Ectodermal cell (in vitro differentiated cells): Measurements from ENCODE around the gene LHX3.

Experiments used
- H3K27ac ChIP-seq: 2 replicates; pipeline ENCODE4 v1.7.0; 2013; ENCODE audit warnings: mild to moderate bottlenecking, low read depth, low read length; ENCODE audit not compliant: insufficient read depth, poor library complexity, severe bottlenecking
- H3K27me3 ChIP-seq: 2 replicates; pipeline ENCODE4 v1.7.0; 2013; ENCODE audit warnings: mild to moderate bottlenecking, low read length; ENCODE audit not compliant: insufficient read depth, control insufficient read depth, poor library complexity, severe bottlenecking
- H3K36me3 ChIP-seq: one replicate; pipeline ENCODE4 v1.7.0; 2013; ENCODE audit warnings: low read length; ENCODE audit not compliant: control insufficient read depth, insufficient read depth
- H3K4me1 ChIP-seq: one replicate; pipeline ENCODE4 v1.7.0; 2013; ENCODE audit warnings: low read length; ENCODE audit not compliant: control insufficient read depth, insufficient read depth
- H3K4me3 ChIP-seq: 2 replicates; pipeline ENCODE4 v1.7.0; 2013; ENCODE audit warnings: low read depth, low read length, control low read depth; ENCODE audit not compliant: insufficient read depth
- H3K9me3 ChIP-seq: 2 replicates; pipeline ENCODE4 v1.7.0; 2013; ENCODE audit warnings: mild to moderate bottlenecking, low read length, moderate library complexity; ENCODE audit not compliant: control insufficient read depth
- WGBS, 2 experiments: methylation state at CpG; one replicate each; pipeline ENCODE4 v1.1.7; 2013; ENCODE audit warnings: missing lambda C conversion rate in 2 of 2; 5-methylcytosine and 5-hydroxymethylcytosine counted together

LHX3 gene

GRCh38 chr9:136207616-136208015 lies 2.7 kb upstream of the LHX3 start:
- Histone ChIP-seq H3K9me3 (no peaks in the 10 kb centered on the region), H3K4me1 (no peaks in the 10 kb centered on the region), H3K27ac (no peak overlapping the region), H3K27me3 (peaks cover 36% of the 10 kb centered on the region), H3K4me3 (no peak overlapping the region), H3K36me3 (no peaks in the 10 kb centered on the region)
- WGBS, 2 experiments = 81 to 82% methylated on average over 9 of the region's 9 CpGs

GRCh38 chr9:136206602-136207275 lies 1.8 kb upstream of the LHX3 start:
- Histone ChIP-seq H3K27me3 (peaks cover 45% of the 10 kb centered on the region), H3K27ac (no peak overlapping the region), H3K4me3 (no peak overlapping the region), H3K36me3 (no peaks in the 10 kb centered on the region), H3K4me1 (no peaks in the 10 kb centered on the region), H3K9me3 (no peaks in the 10 kb centered on the region)
- 86 to 88% methylated on average over 16 of the region's 16 CpGs for WGBS, 2 experiments

GRCh38 chr9:136205707-136205992 lies 722 bp upstream of the LHX3 start:
- Histone ChIP-seq H3K4me3 (no peak overlapping the region), H3K4me1 (no peaks in the 10 kb centered on the region), H3K27ac (no peak overlapping the region), H3K9me3 (no peaks in the 10 kb centered on the region), H3K36me3 (no peaks in the 10 kb centered on the region), H3K27me3 (peaks cover 56% of the 10 kb centered on the region)
- 82 to 85% methylated on average over 5 of the region's 5 CpGs for WGBS, 2 experiments

GRCh38 chr9:136204145-136204805 lies 653 bp downstream of the LHX3 start:
- Histone ChIP-seq H3K27ac (no peak overlapping the region), H3K4me3 (no peak overlapping the region), H3K36me3 (no peaks in the 10 kb centered on the region), H3K9me3 (no peaks in the 10 kb centered on the region), H3K4me1 (no peaks in the 10 kb centered on the region), H3K27me3 (peaks cover 70% of the 10 kb centered on the region)
- 57% methylated on average over 25 of the region's 25 CpGs for WGBS, 2 experiments

GRCh38 chr9:136203408-136204144 lies 1.4 kb downstream of the LHX3 start:
- Histone ChIP-seq H3K4me1 (no peaks in the 10 kb centered on the region), H3K4me3 (no peak overlapping the region), H3K9me3 (no peaks in the 10 kb centered on the region), H3K27me3 (peaks cover 77% of the 10 kb centered on the region), H3K27ac (no peak overlapping the region), H3K36me3 (no peaks in the 10 kb centered on the region)
- 28% methylated on average over 33 of the region's 33 CpGs for WGBS, 2 experiments

- Histone ChIP-seq H3K36me3 (no peaks in the 10 kb centered on the region), H3K4me3 (no peak overlapping the region)
- 14 to 16% methylated on average over 99 of the region's 99 CpGs for WGBS, 2 experiments
These were observed 2.2 kb downstream of the LHX3 start for GRCh38 chr9:136202454-136203407.

GRCh38 chr9:136201609-136202453 lies 3.1 kb downstream of the LHX3 start:
- WGBS, 2 experiments = 8 to 9% methylated on average over 85 of the region's 85 CpGs
- H3K4me1 ChIP-seq = no peaks in the 10 kb centered on the region

More at GRCh38 chr9:136202454-136203407, 2.2 kb downstream of the LHX3 start:
- Histone ChIP-seq H3K4me1 (no peaks in the 10 kb centered on the region), H3K9me3 (no peaks in the 10 kb centered on the region), H3K27me3 (peaks cover 85% of the 10 kb centered on the region), H3K27ac (no peak overlapping the region)

GRCh38 chr9:136201174-136201573 lies 3.8 kb downstream of the LHX3 start:
- Histone ChIP-seq H3K27ac (no peak overlapping the region), H3K4me1 (no peaks in the 10 kb centered on the region), H3K36me3 (no peaks in the 10 kb centered on the region), H3K9me3 (no peaks in the 10 kb centered on the region), H3K27me3 (peaks cover 100% of the 10 kb centered on the region), H3K4me3 (no peak overlapping the region)
- 57 to 58% methylated on average over 13 of the region's 13 CpGs for WGBS, 2 experiments

More at GRCh38 chr9:136201609-136202453, 3.1 kb downstream of the LHX3 start:
- Histone ChIP-seq H3K27ac (no peak overlapping the region), H3K36me3 (no peaks in the 10 kb centered on the region), H3K4me3 (no peak overlapping the region), H3K27me3 (peaks cover 94% of the 10 kb centered on the region), H3K9me3 (no peaks in the 10 kb centered on the region)

GRCh38 chr9:136200424-136200823 lies 4.5 kb downstream of the LHX3 start:
- Histone ChIP-seq H3K27ac (no peak overlapping the region), H3K4me1 (no peaks in the 10 kb centered on the region), H3K4me3 (no peak overlapping the region), H3K36me3 (no peaks in the 10 kb centered on the region), H3K9me3 (no peaks in the 10 kb centered on the region), H3K27me3 (peaks cover 100% of the 10 kb centered on the region)
- 63 to 64% methylated on average over 19 of the region's 19 CpGs for WGBS, 2 experiments
